ENCODE results near the gene LRMDA.

The LRMDA gene

GRCh38 chr10:76546411-76546810 lies 1115.0 kb downstream of the LRMDA start:
- DNase-seq (ENCODE audit: low read depth, low spot score): no peak

- DNase-seq (ENCODE audit: low read depth, low spot score): no peak
These were observed 1116.0 kb downstream of the LRMDA start for GRCh38 chr10:76547352-76547972.

- no peak for DNase-seq (ENCODE audit: low read depth, low spot score)
These were observed 1117.3 kb downstream of the LRMDA start for GRCh38 chr10:76548716-76549115.

- no peak for DNase-seq (ENCODE audit: low read depth, low spot score)
These were observed 1117.7 kb downstream of the LRMDA start for GRCh38 chr10:76549171-76549570.

GRCh38 chr10:76550806-76551205 lies 1119.4 kb downstream of the LRMDA start:
- DNase-seq (ENCODE audit: low read depth, low spot score): no peak

- DNase-seq (ENCODE audit: low read depth, low spot score): no peak
These were observed 1120.9 kb downstream of the LRMDA start for GRCh38 chr10:76552091-76552873.

- DNase-seq (ENCODE audit: low read depth, low spot score): no peak
These were observed 1122.0 kb downstream of the LRMDA start for GRCh38 chr10:76553263-76554032.

GRCh38 chr10:76554033-76554408 lies 1122.6 kb downstream of the LRMDA start:
- no peak for DNase-seq (ENCODE audit: low read depth, low spot score)

GRCh38 chr10:76554478-76554877 lies 1123.1 kb downstream of the LRMDA start:
- no peak for DNase-seq (ENCODE audit: low read depth, low spot score)

- DNase-seq (ENCODE audit: low read depth, low spot score): no peak
These were observed 1123.7 kb downstream of the LRMDA start for GRCh38 chr10:76555067-76555670.

- DNase-seq (ENCODE audit: low read depth, low spot score): no peak
These were observed 1125.9 kb downstream of the LRMDA start for GRCh38 chr10:76557366-76557765.

GRCh38 chr10:76558586-76558985 lies 1127.2 kb downstream of the LRMDA start:
- no peak for DNase-seq (ENCODE audit: low read depth, low spot score)

GRCh38 chr10:76558996-76559891 lies 1127.8 kb downstream of the LRMDA start:
- DNase-seq (ENCODE audit: low read depth, low spot score): no peak

- DNase-seq (ENCODE audit: low read depth, low spot score): no peak
These were observed 1128.4 kb downstream of the LRMDA start for GRCh38 chr10:76559892-76560220.

GRCh38 chr10:76560338-76560737 lies 1128.9 kb downstream of the LRMDA start:
- DNase-seq (ENCODE audit: low read depth, low spot score): no peak

GRCh38 chr10:76563286-76563685 lies 1131.9 kb downstream of the LRMDA start:
- no peak for DNase-seq (ENCODE audit: low read depth, low spot score)

- DNase-seq (ENCODE audit: low read depth, low spot score): no peak
These were observed 1140.6 kb downstream of the LRMDA start for GRCh38 chr10:76572021-76572420.

- DNase-seq (ENCODE audit: low read depth, low spot score): no peak
These were observed 1145.0 kb downstream of the LRMDA start for GRCh38 chr10:76576276-76576962.

- no peak for DNase-seq (ENCODE audit: low read depth, low spot score)
These were observed 1146.0 kb downstream of the LRMDA start for GRCh38 chr10:76577455-76577854.

GRCh38 chr10:76581506-76582256 lies 1150.3 kb downstream of the LRMDA start:
- DNase-seq (ENCODE audit: low read depth, low spot score): no peak

Data from activated naive CD8-positive, alpha-beta T cell treated with anti-CD3 and anti-CD28 coated beads, Interleukin-2, amount 50 U/mL, for 16 hours (primary cell).